Stimulated activated memory B cell treated with anti-CD40 and anti-IgM and Interleukin-4, amounts not matched to agents 10 μg/mL and 1 μg/mL and 100 μg/mL, for 72 hours (primary cell): Measurements from ENCODE around the gene FBXW12.

Source experiments
- ATAC-seq: fragments of 150-1000 bp; cut with Tn5 transposase; 2 replicates; pipeline ENCODE4 v1.10.0; 2021
- H3K27ac Mint-ChIP-seq: one replicate; pipeline ENCODE4 v1.8.0; 2022; ENCODE audit warnings: mild to moderate bottlenecking, mixed read lengths
- H3K27me3 Mint-ChIP-seq: one replicate; pipeline ENCODE4 v1.8.0; 2022; ENCODE audit warnings: mixed read lengths
- H3K36me3 Mint-ChIP-seq: one replicate; pipeline ENCODE4 v1.8.0; 2022; ENCODE audit warnings: mixed read lengths
- H3K4me1 Mint-ChIP-seq: one replicate; pipeline ENCODE4 v1.8.0; 2022; ENCODE audit warnings: mixed read lengths
- H3K4me3 Mint-ChIP-seq: one replicate; pipeline ENCODE4 v1.8.0; 2022; ENCODE audit warnings: mild to moderate bottlenecking, moderate library complexity, mixed read lengths
- H3K9me3 Mint-ChIP-seq: one replicate; pipeline ENCODE4 v1.8.0; 2022; ENCODE audit warnings: mixed read lengths

Gene FBXW12

DNA sequence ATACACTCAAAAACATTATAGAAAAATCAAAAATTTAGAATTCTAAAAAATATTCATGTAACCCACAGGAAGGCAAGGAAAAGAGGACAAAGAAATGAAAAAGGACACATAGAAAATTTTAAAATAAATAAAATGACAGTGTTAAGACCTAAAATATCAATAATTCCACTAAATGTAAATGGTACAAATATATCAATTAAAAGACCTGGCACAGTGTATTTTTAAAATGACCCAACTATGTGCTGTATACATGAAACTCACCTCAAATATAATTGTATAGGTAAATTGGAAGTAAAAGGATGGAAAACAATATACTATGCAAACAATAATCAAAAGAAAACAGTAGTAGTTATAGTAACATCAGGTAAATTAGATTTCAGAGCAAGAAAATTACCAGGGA, 10.1 kb upstream of the FBXW12 start:
- no peak for ATAC-seq
- H3K4me1 Mint-ChIP-seq: no peaks in the 10 kb centered on the region
- H3K36me3 Mint-ChIP-seq: peaks cover 5% of the 10 kb centered on the region
- no peak overlapping the region for H3K4me3 Mint-ChIP-seq
- H3K27me3 Mint-ChIP-seq: peaks cover 29% of the 10 kb centered on the region
- H3K27ac Mint-ChIP-seq: no peak overlapping the region
- H3K9me3 Mint-ChIP-seq: peaks cover 10% of the 10 kb centered on the region

GRCh38 chr3:48364840-48365239, 7.2 kb upstream of the FBXW12 start:
- H3K9me3 Mint-ChIP-seq: peaks cover 10% of the 10 kb centered on the region
- no peak for ATAC-seq

GRCh38 chr3:48367201-48367600, 4.8 kb upstream of the FBXW12 start:
- no peaks in the 10 kb centered on the region for H3K27me3 Mint-ChIP-seq
- peak; percentile 47 for ATAC-seq
- H3K27ac Mint-ChIP-seq: no peak overlapping the region
- H3K36me3 Mint-ChIP-seq: no peaks in the 10 kb centered on the region
- H3K4me3 Mint-ChIP-seq: no peak overlapping the region
- H3K9me3 Mint-ChIP-seq: peaks cover under 1% of the 10 kb centered on the region
- H3K4me1 Mint-ChIP-seq: no peaks in the 10 kb centered on the region

More at GRCh38 chr3:48364840-48365239, 7.2 kb upstream of the FBXW12 start:
- Mint-ChIP-seq H3K4me1 (no peaks in the 10 kb centered on the region), H3K27ac (no peak overlapping the region), H3K4me3 (no peak overlapping the region), H3K27me3 (peaks cover 9% of the 10 kb centered on the region), H3K36me3 (peaks cover 5% of the 10 kb centered on the region)

GRCh38 chr3:48369693-48370332, 2.2 kb upstream of the FBXW12 start:
- no peak for ATAC-seq
- no peak overlapping the region for H3K4me3 Mint-ChIP-seq
- H3K27me3 Mint-ChIP-seq: no peaks in the 10 kb centered on the region
- no peaks in the 10 kb centered on the region for H3K4me1 Mint-ChIP-seq
- no peaks in the 10 kb centered on the region for H3K36me3 Mint-ChIP-seq
- H3K27ac Mint-ChIP-seq: no peak overlapping the region
- no peaks in the 10 kb centered on the region for H3K9me3 Mint-ChIP-seq

- H3K27ac Mint-ChIP-seq: no peak overlapping the region
- no peaks in the 10 kb centered on the region for H3K9me3 Mint-ChIP-seq
- H3K36me3 Mint-ChIP-seq: no peaks in the 10 kb centered on the region
- no peak for ATAC-seq
- H3K4me1 Mint-ChIP-seq: no peaks in the 10 kb centered on the region
- H3K27me3 Mint-ChIP-seq: no peaks in the 10 kb centered on the region
- H3K4me3 Mint-ChIP-seq: no peak overlapping the region
These were observed 1.7 kb upstream of the FBXW12 start for GRCh38 chr3:48370333-48370713.

- Mint-ChIP-seq H3K9me3 (no peaks in the 10 kb centered on the region), H3K4me1 (no peaks in the 10 kb centered on the region), H3K27ac (no peak overlapping the region), H3K4me3 (no peak overlapping the region), H3K27me3 (no peaks in the 10 kb centered on the region), H3K36me3 (no peaks in the 10 kb centered on the region)
- ATAC-seq: peak; percentile 52
These were observed 355 bp downstream of the FBXW12 start for GRCh38 chr3:48372377-48372770.

- Mint-ChIP-seq H3K4me1 (no peaks in the 10 kb centered on the region), H3K36me3 (no peaks in the 10 kb centered on the region), H3K27ac (no peak overlapping the region), H3K27me3 (no peaks in the 10 kb centered on the region), H3K4me3 (no peak overlapping the region), H3K9me3 (no peaks in the 10 kb centered on the region)
- ATAC-seq: no peak
These were observed 930 bp downstream of the FBXW12 start for GRCh38 chr3:48372862-48373435.

DNA sequence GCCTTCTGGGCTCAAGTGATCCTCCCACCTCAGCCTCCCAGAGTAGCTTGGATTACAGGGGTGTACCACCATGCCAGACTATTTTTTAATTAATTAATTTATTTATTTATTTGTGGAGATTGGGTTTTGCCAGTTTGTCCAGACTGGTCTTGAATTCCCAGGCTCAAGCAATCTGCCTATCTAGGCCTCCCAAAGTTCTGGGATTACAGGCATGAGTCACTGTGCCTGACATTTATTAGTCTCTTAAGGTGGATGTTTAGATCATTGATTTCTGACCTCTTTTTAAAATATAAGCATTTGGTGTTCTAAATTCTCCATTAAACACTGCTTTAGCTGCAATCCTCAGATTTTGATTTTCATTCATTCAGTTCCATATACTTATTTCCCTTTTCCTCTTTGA, 15.6 kb downstream of the FBXW12 start:
- H3K27me3 Mint-ChIP-seq: peaks cover 29% of the 10 kb centered on the region
- no peaks in the 10 kb centered on the region for H3K9me3 Mint-ChIP-seq
- ATAC-seq: no peak

GRCh38 chr3:48388966-48389365, 16.9 kb downstream of the FBXW12 start:
- no peaks in the 10 kb centered on the region for H3K36me3 Mint-ChIP-seq
- H3K9me3 Mint-ChIP-seq: no peaks in the 10 kb centered on the region
- peaks cover 37% of the 10 kb centered on the region for H3K27me3 Mint-ChIP-seq
- no peaks in the 10 kb centered on the region for H3K4me1 Mint-ChIP-seq
- no peak for ATAC-seq
- H3K4me3 Mint-ChIP-seq: no peak overlapping the region
- no peak overlapping the region for H3K27ac Mint-ChIP-seq

More for the DNA sequence above, 15.6 kb downstream of the FBXW12 start:
- Mint-ChIP-seq H3K4me1 (no peaks in the 10 kb centered on the region), H3K4me3 (no peak overlapping the region), H3K27ac (no peak overlapping the region), H3K36me3 (no peaks in the 10 kb centered on the region)

DNA sequence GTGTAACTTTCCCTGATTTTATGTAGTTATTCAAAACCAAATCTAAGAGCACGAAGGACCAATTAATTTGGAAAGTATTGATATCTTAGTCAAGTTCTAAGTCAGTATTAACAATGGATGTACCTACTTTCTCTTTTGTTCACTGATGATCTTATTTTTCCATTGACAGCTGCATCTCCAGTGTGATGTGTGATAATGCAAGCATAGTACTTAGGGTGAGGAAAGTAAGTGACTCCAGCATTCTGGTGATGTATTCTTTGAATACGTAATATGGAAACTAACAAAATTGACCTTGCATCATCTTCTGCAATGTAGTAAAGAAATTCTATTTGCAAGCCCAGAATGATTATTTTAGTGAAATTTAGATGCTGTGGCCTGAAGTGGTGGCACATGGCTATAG, 22.4 kb downstream of the FBXW12 start:
- no peak for ATAC-seq
- H3K4me1 Mint-ChIP-seq: no peaks in the 10 kb centered on the region
- H3K36me3 Mint-ChIP-seq: no peaks in the 10 kb centered on the region
- no peaks in the 10 kb centered on the region for H3K9me3 Mint-ChIP-seq
- no peak overlapping the region for H3K4me3 Mint-ChIP-seq
- peaks cover 52% of the 10 kb centered on the region for H3K27me3 Mint-ChIP-seq
- H3K27ac Mint-ChIP-seq: no peak overlapping the region

- H3K4me1 Mint-ChIP-seq: peaks cover 1% of the 10 kb centered on the region
- no peak overlapping the region for H3K4me3 Mint-ChIP-seq
- H3K9me3 Mint-ChIP-seq: no peaks in the 10 kb centered on the region
- H3K27me3 Mint-ChIP-seq: peaks cover 66% of the 10 kb centered on the region
- no peak for ATAC-seq
- no peaks in the 10 kb centered on the region for H3K36me3 Mint-ChIP-seq
- H3K27ac Mint-ChIP-seq: no peak overlapping the region
These were observed 23.7 kb downstream of the FBXW12 start for GRCh38 chr3:48395714-48396113.

GRCh38 chr3:48397767-48398681, 26.0 kb downstream of the FBXW12 start:
- no peak overlapping the region for H3K27ac Mint-ChIP-seq
- H3K9me3 Mint-ChIP-seq: no peaks in the 10 kb centered on the region
- no peak overlapping the region for H3K4me3 Mint-ChIP-seq
- H3K27me3 Mint-ChIP-seq: peaks cover 56% of the 10 kb centered on the region
- peaks cover 5% of the 10 kb centered on the region for H3K4me1 Mint-ChIP-seq
- no peak for ATAC-seq
- H3K36me3 Mint-ChIP-seq: no peaks in the 10 kb centered on the region

- Mint-ChIP-seq H3K27ac (no peak overlapping the region), H3K4me1 (peaks cover 5% of the 10 kb centered on the region), H3K9me3 (no peaks in the 10 kb centered on the region), H3K4me3 (no peak overlapping the region), H3K36me3 (no peaks in the 10 kb centered on the region), H3K27me3 (peaks cover 50% of the 10 kb centered on the region)
- ATAC-seq: no peak
These were observed 26.8 kb downstream of the FBXW12 start for GRCh38 chr3:48398701-48399386.

DNA sequence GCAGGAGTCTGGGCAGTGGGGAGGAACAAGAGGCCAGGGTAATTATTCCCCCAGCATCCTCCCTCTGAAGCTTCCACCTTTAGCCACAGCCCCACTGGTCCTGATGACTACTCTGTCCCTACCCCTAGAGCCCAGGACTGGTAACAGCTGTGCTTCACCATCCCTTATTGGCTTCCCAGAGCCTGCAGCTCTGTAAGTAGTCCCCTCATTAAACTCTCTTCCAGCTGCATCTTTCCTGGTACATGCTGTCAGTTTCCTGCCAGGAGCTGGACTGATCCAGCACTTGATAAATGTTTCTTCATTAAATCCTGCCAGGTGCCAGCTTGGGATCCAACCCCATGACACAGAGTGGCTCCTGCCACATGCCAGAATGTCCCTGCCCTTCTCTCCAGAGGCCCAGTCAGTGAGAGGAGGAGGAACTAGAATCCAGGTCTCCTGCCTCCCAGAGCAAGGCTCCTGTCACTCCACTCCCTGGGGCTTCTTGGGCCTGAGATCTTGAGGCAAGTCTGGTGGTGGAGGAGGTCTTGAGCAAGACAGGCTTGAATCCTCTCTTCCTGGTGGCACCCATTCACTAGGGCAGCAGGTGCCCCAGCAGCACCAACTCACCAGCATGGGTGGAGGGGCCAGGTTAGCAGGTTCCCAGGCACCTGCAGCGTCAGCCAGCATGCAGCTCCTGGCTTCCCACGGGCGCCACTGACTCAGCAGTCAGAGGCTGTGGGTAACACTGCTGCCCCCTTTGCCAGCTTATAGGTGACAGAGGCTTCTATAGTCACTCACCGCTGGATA, 27.6 kb downstream of the FBXW12 start:
- Mint-ChIP-seq H3K27ac (no peak overlapping the region), H3K4me1 (peaks cover 5% of the 10 kb centered on the region), H3K4me3 (no peak overlapping the region), H3K36me3 (no peaks in the 10 kb centered on the region), H3K27me3 (peaks cover 47% of the 10 kb centered on the region), H3K9me3 (no peaks in the 10 kb centered on the region)
- ATAC-seq: no peak
